Middle frontal gyrus (tissue), 1 donor: ENCODE data around the gene SOCS7.

Source experiments
- DNase-seq: peaks from one replicate; pipeline ENCODE4 v3.0.0-alpha.2; 2015; ENCODE audit warnings: low spot score; ENCODE audit errors: extremely low spot score

SOCS7 gene

GRCh38 chr17:38334480-38335364 lies 16.9 kb upstream of the SOCS7 start:
- DNase-seq: no peak

GRCh38 chr17:38336838-38337237 lies 14.8 kb upstream of the SOCS7 start:
- no peak for DNase-seq

- DNase-seq: no peak
These were observed 13.6 kb upstream of the SOCS7 start for GRCh38 chr17:38338053-38338452.

GRCh38 chr17:38338535-38338934 lies 13.1 kb upstream of the SOCS7 start:
- no peak for DNase-seq

- DNase-seq: no peak
These were observed 11.8 kb upstream of the SOCS7 start for GRCh38 chr17:38339891-38340290.

GRCh38 chr17:38341035-38341721 lies 10.5 kb upstream of the SOCS7 start:
- peak; percentile 41 for DNase-seq

- no peak for DNase-seq
These were observed 8.6 kb upstream of the SOCS7 start for GRCh38 chr17:38342886-38343607.

- DNase-seq: no peak
These were observed 7.8 kb upstream of the SOCS7 start, which contains the start of gene GPR179 for GRCh38 chr17:38343608-38344419. GPR179 (minus strand) TSS chr17:38343956; CDS start chr17:38343789, 167 bp downstream.

- DNase-seq: no peak
These were observed 7.3 kb upstream of the SOCS7 start for GRCh38 chr17:38344420-38344745.

- DNase-seq: no peak
These were observed 5.9 kb upstream of the SOCS7 start for GRCh38 chr17:38345743-38346142.

GRCh38 chr17:38349097-38349730 lies 2.4 kb upstream of the SOCS7 start:
- DNase-seq: peak; percentile 76

- DNase-seq: no peak
These were observed 1.6 kb upstream of the SOCS7 start for GRCh38 chr17:38350035-38350434.

- DNase-seq: no peak
These were observed 821 bp downstream of the SOCS7 start for GRCh38 chr17:38352245-38353085.

GRCh38 chr17:38353086-38353604 lies 1.5 kb downstream of the SOCS7 start:
- DNase-seq: no peak

- DNase-seq: no peak
These were observed 2.0 kb downstream of the SOCS7 start for GRCh38 chr17:38353668-38354067.

- no peak for DNase-seq
These were observed 2.8 kb downstream of the SOCS7 start for GRCh38 chr17:38354466-38354865.

GRCh38 chr17:38355251-38355650 lies 3.6 kb downstream of the SOCS7 start:
- DNase-seq: no peak

- no peak for DNase-seq
These were observed 6.0 kb downstream of the SOCS7 start for GRCh38 chr17:38357486-38358123.
